SHP77 (cell line): ENCODE measurements around the gene IGLL5.

Source experiments
- DNase-seq, 2 experiments: peaks; one replicate each; lab custom pipeline; 2025; lab: John Stamatoyannopoulos, UW

The IGLL5 gene

DNA sequence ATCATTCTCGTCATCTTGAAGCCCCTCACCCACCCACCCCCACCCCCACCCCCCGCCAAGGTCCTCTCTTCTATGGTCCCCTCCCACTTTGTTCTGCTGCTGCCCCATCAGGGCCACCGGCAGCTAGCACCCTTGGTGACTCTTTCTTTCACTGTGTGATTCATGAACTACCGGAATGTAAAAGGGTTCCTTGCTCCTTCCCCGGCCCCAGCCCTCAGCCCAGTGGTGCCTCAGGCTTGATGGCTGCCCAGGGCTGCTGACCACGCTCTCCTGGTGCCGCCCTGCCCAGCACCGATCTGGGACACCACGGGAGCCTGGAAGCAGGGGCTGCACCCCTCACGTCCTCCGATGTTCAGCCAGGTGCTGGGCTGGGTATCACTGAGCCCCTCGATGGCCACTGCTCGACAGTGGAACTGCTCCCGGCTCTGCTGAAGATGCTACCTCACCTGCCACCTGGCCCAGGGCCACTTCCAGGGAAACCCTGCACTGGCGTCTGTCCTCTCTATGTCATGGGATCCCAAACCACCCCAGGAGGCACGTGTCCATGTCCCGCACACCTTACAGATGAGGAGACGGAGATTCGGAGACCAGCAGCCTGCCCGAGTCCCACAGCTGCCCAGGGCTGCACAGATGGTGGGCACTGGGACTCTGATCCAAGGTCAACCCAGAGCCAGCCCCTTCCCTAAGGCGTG lies 39.7 kb downstream of the IGLL5 start:
- DNase-seq: no peak

DNA sequence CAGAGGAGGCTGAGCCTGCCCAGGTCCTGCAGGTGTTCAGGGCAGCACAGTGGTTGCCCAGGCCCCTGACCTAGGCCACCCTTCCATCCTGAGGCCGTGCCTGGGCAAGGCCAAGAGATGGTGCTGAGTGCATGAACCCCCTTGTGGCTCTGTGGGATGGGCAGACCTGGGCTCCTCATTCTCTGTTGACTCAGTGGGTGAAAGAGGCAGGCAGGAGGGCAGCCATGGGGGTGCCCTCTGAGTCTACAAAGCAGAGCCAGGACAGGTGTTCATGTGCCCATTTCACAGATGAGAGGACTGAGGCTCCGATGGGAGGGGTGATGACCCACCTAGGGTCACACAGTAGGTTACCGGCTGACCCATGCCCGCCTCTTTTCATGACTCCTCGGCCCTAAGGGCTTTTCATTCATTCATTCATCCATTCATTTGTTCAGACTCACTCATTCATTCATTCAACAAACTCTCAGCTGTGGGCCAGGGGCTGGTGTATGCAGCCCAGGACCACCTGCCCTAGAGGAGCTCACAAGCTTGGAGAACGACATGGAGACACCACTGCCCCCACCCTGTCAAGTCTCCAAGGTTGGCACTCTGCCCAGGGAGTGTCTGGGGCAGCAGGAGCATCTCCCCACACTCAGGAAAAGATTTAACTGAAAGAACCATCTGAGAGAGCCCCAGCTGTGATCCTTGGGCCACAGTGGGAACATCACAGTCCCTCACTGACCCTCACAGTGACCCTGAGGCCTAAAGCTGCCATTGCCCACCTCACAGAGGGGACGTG lies 40.5 kb downstream of the IGLL5 start:
- DNase-seq: no peak

DNA sequence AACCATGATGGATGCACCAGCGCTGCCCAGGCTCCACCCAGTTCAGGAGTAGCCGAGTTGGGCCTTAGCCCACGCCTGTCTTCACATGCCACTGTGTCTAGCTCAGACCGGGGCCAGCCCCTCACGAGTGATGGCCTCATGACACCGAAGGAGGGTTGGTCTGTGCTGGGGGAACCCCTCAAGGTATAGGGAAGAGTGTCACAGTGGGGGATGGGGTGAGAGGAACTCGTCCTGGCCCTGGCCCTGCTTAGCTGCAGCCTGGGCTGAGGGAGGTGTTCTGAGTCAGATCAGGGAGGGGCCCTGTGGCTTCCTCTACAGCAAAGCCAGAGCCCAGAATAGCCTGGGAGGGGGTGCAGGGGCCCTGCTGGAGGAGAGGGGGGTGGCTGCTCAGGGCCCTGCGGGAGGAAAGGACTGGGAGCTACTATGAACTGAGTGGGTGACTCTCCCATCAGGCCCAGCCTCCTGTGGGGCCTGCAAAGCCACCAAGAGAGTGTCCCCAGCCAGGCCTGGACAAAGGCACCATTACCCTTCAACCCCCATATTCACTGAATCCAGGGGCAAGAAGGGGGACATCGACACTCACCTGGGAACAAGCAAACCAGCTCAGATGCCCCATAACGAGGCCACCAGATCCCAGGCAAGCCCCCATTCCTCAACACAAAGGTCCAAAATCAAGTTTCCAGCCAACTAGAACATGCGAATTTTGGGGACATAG lies 41.2 kb downstream of the IGLL5 start:
- DNase-seq: no peak

DNA sequence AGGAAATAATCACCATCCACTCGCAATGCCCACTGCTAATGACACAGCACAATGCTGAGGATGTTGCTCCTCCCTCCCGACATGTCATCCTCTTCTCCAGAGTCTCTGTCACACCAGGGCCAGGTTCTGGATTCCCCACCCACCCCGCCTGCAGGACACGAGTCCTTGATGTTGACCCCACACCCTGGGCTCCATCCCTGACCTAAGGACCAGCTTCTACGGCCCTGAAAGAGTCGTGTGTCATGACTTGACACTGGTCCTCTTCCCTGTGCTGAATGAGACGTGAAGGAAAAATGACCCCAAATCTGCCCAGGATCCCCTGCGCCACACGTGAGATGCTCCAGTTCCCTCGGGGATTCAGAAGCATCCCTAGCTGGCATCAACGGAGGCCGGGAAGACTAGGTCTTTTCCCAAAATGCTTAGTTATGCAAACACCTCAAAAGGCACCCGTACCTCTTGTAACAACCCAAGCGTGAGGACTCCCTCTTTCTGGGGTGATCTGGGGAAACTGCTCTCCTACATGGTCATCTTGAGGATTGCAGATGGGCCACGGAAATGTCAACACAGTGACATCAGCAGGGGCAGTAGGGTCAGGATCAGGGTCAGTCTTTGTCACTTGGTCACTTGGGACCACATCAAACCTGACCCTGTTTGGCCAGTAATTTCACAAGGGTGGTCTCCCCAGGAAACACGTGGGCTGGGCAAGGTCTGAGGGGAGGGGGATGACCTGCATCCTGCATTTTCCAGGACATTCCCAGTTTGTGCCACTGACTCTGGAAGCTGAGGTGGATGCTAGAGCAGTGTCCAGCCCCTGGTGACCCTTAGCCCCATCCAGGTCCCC lies 42.0 kb downstream of the IGLL5 start:
- DNase-seq: no peak

DNA sequence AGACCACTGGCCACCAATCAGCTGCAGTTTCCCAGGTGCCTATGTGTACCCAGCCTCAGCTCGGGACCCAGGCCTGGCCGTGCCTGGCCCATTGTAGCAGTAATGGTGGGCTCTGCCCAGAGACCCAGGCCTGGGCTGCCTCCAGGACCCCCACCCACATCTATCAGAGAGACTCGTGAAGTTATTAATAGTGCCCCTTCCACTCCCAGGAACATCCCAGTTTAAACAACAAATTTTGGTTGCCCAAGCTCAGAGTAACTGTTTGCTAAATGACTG lies 42.5 kb downstream of the IGLL5 start:
- DNase-seq: no peak

DNA sequence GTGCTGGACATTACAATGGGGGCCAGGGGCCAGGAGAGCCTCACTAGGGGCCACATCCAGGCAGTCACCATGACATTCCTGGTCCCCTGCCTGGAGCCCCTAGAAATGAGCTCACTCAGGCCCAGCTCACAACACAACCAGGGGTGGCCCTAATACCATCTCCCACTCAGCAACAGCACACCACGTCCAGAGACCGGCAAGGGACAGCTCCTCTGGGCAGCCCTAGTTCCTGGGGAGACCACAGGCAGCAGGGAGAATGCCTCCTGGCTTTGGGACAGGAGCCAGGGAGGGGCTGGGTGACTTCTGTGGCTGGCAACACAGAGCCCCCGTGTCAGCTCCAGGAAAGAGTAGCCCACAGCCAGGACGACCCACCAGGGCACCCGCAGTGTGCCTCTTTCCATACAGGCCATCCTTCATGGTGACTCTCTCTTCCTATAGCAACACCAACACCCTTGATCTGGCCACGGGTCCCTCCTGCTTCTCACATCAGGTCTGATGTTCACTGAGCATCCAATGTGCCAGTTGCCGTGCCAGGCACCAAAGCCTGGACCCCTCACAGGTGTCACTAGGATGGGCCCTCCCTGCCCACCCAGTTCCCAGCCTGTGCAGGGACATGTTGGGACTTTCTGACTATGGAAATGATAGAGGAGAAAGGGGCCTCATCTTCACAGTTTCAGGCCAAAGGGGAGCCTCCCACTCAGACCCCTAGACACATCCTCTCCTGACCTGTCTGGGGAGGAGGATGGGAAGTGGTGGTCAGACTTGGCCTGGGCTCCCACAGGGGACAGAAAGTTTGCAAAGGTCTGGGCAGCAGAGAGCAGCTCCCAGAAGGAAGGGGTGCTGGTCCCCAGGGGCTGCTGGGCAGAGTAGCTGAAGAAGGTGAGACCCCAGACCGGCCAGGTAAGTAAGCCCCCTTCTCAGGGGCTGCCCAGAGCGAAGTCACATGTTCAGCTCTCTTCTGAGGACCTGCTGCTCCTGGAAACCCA lies 43.2 kb downstream of the IGLL5 start:
- DNase-seq: no peak

DNA sequence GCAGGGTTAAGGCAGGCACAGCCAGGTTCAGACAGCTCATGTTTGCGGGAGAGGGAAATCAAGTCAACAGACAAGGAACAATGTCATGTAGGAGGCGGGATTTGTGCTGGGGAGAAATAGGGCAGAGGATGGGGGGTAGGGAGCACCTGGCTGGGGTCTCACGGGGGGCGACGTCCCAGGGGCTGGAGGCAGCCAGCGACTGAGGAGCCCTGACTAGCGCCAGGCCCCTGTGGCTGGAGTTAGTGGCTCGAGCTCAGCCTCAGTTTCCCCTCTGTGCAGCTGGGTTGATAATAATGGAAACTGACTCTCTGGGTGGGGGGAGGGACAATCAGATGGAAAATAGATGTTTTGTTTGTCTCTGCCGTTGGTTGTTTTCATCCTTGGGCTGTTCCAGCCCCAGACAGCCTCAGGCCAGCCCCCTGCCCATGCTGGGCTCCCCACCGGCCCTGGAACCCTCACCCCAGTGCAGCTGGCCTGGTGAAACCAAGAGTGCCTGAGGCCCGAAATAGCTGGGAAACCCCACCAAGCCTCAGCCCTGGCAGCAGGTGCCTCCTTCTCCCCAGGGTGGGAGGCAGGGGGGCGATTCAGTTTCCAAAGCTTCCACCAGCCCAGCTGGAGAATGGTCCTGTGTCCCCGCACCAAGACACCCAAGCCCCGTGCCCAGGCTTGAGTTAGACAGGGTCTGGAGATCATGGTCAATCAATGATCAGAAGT lies 44.1 kb downstream of the IGLL5 start:
- DNase-seq: no peak

DNA sequence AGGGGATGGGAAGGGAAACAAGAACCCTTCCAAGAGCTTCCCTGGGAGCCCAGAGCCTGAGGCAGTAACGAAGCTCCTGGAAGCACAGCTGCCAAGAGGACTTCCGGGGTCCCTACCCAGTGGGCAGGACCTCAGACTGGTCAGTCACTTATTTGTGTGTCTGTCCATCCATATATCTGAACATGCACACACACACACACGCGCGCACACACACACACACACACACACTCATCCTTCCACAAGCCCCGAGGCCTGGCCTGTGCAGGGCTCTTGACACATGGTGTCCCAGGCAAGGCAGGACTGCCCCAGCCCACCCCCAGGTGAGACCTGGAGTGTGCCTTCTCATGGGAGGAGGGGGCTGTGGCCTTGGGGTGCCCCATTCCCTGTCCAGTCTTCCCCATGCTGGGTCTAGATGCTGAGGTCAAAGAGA lies 44.9 kb downstream of the IGLL5 start:
- DNase-seq: no peak

DNA sequence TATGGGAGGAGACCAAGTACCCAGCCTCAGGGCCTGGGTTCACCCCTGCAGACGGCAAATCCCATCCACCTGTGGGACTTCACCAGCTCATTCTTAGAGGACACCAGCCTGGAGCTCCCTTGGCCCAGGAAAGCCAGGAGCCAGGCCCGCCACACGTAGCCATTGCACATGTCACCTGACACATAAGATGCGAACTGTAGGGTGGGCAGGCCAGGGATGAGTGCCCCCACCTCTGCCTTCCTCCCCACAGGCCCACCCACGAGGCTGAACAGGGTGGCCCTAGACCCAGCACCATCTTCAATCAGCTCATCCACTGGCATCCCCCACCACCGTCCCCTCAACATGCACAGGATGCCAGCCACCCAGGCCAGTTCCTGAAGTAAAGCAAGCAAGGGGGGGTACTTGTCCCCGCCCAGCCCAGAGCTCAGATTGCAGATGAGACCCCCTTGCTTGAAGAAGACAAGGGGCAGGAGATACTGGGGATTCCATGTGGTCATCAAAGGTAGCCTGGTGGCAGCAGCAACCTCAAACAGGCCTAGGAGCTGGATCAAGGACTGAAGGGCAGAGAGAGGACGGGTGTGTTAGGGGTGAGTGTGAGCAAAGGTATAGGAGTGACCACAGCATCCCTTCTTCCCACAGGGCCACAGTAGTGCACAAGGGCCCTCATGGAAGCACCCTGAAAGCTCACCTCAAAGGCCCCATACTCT lies 45.6 kb downstream of the IGLL5 start:
- DNase-seq: no peak

DNA sequence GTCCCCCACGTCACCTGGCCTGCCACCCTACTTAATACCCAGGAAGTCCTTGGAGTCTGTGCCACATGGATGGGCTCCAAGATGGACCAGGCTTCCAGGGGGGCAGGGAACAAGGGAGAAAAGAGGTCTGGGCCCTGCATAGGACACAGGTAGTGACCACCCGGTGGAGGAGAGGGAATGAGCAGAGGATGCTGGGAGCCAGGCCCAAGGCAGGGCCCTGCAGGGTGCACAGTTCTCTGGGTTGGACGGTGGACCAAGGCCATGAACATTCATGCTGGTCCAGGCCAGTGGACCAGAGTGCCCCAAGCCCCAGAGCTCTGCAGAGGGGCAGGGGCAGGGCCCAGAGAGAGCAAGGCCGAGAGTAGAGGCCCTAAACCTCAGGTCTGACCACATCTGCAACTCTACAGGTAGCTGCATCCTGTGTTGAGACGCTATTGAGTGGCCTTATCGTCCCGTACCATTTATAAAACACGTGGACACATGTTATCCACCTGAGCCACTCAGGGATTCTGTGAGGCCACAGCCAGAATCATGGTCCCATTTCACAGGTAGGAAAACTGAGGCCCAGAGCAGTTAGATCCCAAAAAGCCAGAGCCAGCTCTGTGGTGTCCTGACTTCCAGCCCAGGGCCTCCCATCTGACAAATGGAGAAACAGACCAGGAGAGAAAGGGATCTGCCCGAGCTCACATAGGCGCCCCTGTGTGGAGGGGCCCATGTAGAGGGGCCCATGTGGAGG lies 46.4 kb downstream of the IGLL5 start:
- DNase-seq: no peak

DNA sequence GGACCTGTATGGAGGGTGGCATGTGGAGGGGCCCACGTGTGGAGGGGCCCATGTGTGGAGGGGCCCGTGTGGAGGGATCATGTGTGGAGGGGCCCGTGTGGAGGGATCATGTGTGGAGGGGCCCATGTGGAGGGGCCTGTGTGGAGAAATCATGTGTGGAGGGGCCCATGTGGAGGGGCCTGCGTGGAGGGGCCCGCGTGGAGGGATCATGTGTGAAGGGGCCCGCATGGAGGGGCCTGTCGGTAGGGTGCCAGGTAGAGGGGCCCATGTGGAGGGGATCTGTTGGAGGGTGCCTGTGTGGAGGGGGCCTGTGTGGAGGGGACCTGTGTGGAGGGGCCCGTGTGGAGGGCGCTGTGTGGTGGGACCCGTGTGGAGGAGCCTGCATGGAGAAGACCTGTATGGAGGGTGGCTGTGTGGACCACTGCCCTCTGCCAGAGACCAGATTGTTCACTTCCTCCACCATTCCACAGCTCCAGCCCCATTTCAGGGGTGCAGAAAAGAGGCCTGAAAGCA lies 47.0 kb downstream of the IGLL5 start:
- DNase-seq: no peak

DNA sequence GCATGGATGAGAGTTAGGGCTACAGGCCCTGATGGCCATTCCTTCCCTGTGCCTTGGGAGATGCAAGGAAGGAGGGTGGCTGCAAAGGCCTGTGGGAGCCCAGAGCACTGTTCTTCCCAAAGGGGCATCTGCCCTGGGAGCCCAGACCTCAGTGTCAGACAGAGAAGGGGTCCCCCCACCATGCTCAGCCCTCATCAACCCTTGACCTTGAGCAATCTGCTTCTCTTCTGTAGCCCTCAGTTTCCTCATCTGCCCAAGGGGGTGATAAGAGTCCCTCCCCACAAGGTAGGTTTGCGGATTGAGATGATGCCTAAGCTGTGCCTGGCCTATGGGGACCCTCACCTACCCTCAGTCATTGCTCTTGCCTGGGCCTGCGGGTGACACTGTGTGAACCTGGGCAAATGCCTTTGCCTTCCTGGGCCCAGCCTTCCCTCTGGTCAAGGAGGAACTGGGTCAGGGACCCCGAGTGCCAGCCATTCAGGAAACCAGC lies 47.5 kb downstream of the IGLL5 start:
- DNase-seq: no peak

DNA sequence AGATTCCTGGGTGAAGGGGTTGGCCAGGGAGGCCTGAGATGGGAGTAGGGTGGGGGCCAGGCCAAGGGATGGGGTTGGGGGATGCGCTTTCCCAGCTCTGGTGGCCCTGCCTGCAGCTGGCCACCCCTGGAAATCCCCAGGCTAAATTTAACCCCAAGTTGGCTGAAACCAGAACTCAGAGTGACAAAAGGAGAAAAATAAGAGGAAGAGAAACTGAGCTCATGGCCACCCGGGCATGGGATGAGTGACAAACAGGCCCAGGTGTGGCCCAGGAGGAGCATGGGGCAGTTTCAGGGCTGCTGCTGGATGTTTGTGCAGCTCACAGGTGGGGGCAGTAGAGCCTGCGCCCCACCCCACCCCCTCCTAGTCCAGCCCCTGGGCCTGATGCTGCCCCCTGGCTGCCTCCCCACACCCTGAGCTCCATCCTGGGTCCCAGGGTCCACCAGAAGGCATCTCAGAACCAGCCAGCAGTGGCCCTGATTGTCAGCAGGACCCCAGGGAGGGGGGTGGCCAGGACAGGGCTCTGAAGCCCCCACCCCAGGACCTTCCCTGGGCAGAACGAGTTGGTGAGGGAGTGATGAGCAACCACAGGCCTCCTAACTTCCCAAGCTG lies 48.0 kb downstream of the IGLL5 start:
- no peak for DNase-seq

DNA sequence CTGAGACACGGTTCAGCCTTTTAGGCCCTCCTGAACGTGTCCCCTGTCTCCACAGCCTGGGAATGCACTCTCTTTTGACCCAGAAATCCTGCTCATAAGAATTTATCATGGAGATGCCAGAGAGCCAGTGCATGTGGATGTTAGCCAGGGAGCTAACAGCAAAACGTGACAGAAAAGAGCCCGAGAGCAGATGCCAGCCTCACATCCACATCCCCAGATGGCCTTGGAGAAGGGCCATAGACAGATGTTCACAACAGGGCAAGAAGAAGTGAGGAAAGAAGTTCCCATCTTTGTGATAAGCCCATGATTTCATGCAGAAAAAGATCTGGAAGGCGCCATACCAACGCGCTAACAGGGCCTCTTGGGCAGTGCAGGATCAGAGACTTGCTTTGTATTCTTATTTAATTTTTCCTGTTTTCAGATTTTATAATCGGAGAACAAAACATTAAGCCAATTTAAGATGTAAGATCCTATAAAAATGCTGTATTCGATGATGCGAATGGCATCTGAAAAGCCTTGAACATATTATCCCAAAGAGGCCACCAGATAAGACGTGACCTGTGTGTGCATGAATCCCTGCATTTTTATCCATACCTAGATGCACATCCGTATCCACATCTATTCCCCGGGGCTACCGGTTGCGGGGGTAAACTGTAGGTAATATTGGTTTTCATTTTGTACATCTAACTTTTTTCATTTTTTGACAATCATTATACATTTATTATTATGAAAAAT lies 48.7 kb downstream of the IGLL5 start:
- DNase-seq: no peak

DNA sequence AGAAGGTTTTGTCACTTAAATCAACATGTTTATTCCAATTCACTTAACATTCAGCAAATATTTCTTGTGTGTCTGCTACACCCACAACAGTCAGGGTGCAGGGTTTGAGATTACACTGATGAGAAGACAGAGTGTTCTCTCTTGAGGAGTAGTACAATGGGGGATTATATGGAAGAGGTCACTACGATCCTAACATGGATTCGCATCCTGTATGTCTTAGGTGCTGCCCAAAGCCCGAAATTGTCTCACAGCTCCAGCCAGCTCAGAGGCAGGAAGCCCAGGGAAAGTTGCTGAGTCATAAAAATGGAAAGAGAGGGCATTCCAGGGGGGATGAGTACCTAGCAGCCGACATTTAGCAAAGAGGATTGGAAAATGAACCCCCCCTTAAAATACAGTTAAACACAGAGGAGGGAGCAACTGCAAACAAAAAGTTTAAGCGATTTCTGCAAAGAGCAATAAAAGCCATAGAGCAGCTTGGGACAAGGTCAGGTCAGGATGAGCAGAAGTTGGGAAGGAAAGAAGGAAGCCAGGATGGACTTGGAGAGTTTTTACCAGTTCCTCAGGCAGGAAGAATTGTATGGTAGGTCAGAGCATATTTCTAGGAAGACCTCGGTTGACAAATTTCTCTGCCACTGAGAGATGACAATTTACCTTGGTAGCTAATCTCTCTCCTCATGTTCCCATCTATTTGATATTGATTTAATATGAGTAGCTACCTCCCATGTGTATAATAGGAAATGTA lies 49.5 kb downstream of the IGLL5 start:
- no peak for DNase-seq

DNA sequence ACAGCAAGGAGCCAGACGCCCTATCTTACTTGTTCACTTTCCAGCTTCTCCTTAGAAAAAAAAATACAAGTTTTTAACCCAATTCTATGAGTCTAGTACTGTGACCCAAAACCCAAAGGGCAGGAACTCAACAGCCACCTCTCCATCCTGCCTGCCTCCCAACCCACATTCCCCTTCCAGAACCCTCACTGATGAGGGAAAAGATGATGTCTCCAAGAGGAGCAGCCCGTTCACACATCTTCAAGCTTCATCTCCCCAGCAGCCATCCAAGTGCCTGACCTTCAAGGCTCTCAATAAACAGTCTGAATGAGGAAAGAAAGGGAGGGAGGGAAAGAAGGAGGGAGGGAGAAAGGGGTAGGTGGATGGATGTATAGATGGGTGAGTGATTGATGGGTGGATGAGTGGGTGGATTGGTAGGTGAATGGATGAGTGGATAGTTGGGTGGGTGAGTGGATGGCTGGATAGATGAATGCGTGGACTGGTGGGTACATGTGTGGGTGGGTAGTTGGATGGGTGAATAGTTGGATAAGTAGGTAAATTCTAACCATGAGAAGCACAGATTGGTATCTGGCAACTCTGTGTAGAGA lies 50.4 kb downstream of the IGLL5 start:
- DNase-seq: no peak
